GM12872 (cell line): ENCODE measurements around the gene DYNLL1.

ENCODE experiments used
- TF ChIP-seq, protein P1 (sequence below): IDR thresholded peaks from 3 replicates; pipeline ENCODE4 v1.5.1; 2011; ENCODE audit warnings: low read depth, mild to moderate bottlenecking, low read length, moderate library complexity; ENCODE audit not compliant: insufficient read depth

DYNLL1 gene

DNA sequence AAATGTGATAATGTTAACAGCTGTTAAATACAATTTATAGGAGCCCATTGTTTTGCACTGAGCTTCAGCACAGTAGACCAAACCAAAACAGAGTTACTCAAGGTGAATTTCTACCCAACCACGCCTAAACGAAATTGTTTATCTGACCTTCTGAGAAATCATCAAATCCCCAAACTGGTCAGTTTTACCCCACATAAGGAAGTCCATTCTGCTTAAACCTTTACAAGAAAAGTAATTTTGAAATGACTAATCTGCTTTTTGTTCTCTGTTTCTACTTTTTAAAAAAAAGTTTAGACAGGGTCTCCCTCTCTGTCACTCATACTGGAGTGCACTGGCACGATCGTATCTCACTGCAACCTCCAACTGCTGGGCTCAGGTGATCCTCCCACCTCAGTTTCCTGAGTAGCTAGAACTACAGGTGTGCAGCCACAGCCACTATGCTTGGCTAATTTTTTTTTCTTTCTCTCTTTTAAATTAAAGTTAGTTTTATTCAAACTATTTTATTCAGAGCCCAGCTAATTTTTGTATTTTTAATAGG is 36.9 kb downstream of the DYNLL1 start:
- TF ChIP-seq, protein P1, sequence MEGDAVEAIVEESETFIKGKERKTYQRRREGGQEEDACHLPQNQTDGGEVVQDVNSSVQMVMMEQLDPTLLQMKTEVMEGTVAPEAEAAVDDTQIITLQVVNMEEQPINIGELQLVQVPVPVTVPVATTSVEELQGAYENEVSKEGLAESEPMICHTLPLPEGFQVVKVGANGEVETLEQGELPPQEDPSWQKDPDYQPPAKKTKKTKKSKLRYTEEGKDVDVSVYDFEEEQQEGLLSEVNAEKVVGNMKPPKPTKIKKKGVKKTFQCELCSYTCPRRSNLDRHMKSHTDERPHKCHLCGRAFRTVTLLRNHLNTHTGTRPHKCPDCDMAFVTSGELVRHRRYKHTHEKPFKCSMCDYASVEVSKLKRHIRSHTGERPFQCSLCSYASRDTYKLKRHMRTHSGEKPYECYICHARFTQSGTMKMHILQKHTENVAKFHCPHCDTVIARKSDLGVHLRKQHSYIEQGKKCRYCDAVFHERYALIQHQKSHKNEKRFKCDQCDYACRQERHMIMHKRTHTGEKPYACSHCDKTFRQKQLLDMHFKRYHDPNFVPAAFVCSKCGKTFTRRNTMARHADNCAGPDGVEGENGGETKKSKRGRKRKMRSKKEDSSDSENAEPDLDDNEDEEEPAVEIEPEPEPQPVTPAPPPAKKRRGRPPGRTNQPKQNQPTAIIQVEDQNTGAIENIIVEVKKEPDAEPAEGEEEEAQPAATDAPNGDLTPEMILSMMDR: no peak

DNA sequence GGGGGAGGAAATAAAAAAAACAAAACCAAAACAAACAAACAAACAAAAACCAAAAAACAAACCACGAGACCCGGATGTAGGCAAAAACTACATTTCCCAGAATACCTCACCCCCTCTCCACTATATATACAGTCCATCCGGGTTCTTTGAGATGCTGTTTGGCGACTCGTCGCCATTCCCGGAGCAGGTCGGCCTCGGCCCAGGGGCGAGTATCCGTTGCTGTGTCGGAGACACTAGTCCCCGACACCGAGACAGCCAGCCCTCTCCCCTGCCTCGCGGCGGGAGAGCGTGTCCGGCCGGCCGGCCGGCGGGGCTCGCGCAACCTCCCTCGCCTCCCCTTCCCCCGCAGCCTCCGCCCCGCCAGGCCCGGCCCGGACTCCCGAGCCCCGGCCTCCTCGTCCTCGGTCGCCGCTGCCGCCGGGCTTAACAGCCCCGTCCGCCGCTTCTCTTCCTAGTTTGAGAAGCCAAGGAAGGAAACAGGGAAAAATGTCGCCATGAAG is 38.3 kb downstream of the DYNLL1 start, which contains the start of gene RNF10:
Gene RNF10 (plus strand): TSS at position 154 of the 500 bp plus-strand sequence. CDS start 456 bp downstream, outside the sequence.
- TF ChIP-seq, protein P1: no peak

DNA sequence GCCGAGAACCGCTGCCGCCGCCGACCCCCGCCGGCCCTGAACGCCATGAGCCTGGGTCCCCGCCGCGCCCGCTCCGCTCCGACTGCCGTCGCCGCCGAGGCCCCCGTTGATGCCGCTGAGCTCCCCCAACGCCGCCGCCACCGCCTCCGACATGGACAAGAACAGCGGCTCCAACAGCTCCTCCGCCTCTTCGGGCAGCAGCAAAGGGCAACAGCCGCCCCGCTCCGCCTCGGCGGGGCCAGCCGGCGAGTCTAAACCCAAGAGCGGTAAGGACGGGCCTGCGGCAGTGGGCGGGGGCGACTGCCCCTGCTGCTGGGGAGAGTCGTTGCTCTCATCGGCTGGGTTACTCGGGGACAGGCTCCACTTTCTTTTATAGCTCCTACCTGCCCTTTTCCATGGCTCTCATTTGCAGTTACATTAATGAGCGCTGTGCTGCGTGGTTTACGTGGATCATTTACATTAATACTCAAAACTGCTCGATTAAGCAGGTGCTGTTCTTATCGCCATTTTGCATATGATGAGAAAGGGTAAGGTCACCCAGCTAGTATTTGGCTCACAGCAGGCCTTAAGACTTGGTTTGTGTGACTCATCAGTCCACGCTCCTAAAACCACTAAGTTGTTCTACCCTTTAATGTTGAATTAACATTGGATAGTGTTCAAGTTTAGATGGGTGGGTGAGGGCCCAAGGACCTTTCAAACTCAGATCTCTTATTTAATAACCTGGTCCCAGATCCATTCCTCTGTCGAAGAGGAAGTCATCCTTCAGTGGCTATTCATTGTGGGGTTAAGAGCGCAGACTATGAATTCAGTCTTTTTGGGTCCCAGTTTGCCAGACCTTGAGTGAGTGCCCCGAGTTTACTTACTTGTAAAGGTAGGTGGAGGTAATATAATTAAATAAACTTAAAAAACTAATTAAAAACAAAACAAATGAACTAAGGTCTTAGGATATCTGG is 39.1 kb downstream of the DYNLL1 start:
- TF ChIP-seq, protein P1: no peak

DNA sequence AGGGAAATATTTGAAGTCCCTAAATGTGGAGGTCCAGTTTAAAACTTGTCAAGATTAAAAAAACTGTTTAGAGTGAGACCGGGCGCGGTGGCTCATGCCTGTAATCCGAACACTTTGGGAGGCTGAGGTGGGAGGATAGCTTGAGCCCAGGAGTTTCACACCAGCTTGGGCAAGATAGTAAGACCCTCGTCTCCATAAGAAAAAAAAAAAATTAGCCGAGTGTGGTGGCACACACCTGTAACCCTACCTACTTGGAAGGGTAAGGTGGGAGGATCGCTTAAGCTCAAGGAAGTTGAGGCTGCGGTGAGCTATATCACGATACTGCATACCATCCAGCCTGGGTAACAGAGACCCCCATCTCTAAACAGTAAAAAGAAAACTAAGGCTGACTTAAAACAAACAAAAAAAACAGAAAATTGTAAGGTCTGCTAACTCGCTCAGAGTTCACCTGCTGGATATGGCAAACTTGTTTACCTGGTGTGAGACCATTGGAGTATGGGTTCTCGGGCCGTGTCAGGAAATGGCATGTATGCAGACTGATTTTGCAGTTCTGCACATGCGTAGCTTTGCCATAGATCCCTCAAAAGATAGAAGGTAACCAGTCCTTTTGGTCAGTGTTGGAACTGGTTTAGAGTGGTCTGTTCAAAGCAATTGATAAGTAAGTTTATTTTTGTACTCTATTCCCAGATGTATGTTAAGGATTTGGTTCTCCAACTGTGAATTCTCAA is 40.3 kb downstream of the DYNLL1 start:
- TF ChIP-seq, protein P1: no peak

DNA sequence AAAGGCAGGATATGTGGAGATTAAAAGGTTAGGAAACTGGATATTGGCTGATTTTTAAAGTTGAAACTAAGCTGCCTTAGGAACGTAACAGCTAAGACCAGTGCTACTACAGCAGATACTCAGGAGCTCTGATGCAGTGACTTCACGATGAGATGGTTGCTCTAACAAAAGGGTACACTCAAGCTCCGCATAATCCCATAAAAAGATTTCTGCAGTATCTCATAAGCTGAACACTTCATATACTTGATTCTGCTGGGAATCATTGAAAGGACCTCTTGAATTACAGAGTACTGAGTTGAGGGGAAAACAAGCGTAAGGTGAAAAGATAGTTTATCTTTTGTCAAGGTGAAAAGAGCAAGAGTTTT is 41.9 kb downstream of the DYNLL1 start:
- TF ChIP-seq, protein P1: no peak

DNA sequence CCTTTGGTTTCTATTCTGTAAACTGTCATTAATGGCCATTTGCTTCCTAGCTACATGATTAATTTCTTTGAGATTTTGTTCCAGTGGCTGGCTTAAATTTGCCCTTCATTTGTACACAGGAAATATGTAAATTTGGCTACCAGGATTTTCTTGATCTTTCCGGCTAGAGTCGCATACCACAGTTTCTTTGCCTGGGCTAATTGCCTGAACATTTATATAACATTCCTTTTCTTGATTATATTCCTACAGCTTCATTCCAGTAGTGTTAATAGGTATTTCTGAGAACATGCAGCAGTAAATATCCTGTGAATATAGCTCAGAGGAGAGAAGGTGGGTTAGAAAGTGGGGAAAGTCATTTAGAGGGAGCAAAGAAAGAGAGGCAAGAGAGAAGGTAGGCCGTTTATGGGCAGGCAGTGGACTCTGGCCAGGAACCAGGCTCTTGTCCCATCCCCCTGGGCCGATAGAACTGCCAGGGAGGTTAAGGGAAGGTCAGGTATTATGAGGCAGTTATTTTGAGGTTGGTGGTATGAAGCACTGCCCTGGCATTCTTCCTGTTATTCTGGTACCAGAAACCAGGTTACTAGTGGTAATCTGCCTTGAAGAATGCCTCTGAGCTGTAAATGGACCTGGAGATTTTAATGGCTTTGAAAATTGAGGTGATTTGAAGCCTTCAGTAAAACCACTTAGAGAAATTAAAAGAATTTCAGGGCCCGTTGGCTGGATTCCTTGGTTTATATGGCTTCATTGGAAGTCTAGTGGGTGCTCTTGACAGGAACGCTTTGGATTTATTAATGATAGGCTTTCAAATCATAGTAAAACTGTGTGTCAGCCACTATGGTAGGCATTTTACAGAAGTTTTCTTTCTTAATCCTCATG is 42.6 kb downstream of the DYNLL1 start:
- TF ChIP-seq, protein P1: no peak
